MG63 (cell line): ENCODE measurements around the gene IFIT1. TPM values are rescaled to one million over a fixed set of nuclear protein-coding genes. Genes with fewer than 3 reads are reported as not detected.
"Not testable (repeated sequence)": the region's sequence is repeated elsewhere in the genome, so short reads cannot be mapped to it uniquely, and the experiment has no call there.

Experiments
- DNase-seq: peaks from one replicate; pipeline ENCODE4 v3.0.0-alpha.2; 2020
- H3K27me3 ChIP-seq: fragments of 250-450 bp; sonication (Bioruptor Pico); 2 replicates; pipeline ENCODE4 v1.5.1; 2020; ENCODE audit warnings: mild to moderate bottlenecking, moderate library complexity
- H3K36me3 ChIP-seq: fragments of 250-450 bp; sonication (Bioruptor Pico); 2 replicates; pipeline ENCODE4 v1.5.1; 2020; ENCODE audit warnings: mild to moderate bottlenecking, moderate library complexity
- H3K4me3 ChIP-seq: fragments of 250-450 bp; sonication (Bioruptor Pico); 2 replicates; pipeline ENCODE4 v1.5.1; 2020; ENCODE audit warnings: mild to moderate bottlenecking, moderate library complexity
- H3K9me3 ChIP-seq: fragments of 250-450 bp; sonication (Bioruptor Pico); 2 replicates; pipeline ENCODE4 v1.5.1; 2020; ENCODE audit warnings: mild to moderate bottlenecking, moderate library complexity
- total RNA-seq: library from RNA; depleted of rRNA; stranded (reverse); fragments of >200 nt; shearing (Covaris generic); gene quantifications from 2 replicates; pipeline ENCODE4 v1.2.3, GENCODE V29; 2014; ENCODE audit warnings: low replicate concordance

The IFIT1 gene
- total RNA-seq, 1 experiment from 2014 or later = 40.8 TPM

DNA sequence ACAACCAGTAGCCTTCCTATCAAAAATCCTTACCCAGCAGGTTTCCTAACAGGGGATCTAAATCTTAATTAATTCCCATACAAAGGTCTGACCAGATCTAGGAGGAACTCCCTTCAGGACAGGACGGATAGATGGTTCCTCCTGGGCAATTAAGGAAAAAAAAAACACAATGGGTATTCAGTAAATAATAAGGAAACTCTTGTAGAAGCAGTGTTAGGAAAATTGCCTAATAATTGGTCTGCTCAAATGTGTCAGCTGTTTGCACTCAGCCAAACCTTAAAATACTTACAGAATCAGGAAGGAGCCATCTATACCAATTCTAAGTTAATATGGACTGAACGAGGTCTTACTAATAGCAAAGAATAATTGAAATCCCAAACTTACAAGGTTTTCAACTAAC lies 18.7 kb downstream of the IFIT1 start:
- H3K36me3 ChIP-seq, H3K9me3 ChIP-seq, DNase-seq, H3K4me3 ChIP-seq, H3K27me3 ChIP-seq: not testable (repeated sequence)

DNA sequence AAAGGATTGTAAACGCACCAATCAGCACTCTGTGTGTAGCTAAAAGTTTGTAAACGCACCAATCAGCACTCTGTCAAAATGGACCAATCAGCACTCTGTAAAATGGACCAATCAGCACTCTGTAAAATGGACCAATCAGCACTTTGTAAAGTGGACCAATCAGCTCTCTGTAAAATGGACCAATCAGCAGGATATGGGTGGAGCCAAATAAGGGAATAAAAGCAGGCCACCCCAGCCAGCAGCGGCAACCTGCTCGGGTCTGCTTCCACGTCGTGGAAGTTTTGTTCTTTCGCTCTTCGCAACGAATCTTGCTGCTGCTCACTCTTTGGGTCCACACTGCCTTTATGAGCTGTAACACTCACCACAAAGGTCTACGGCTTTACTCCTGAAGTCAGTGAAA lies 19.9 kb downstream of the IFIT1 start:
- not testable (repeated sequence) for H3K4me3 ChIP-seq, H3K27me3 ChIP-seq, DNase-seq, H3K9me3 ChIP-seq, H3K36me3 ChIP-seq

DNA sequence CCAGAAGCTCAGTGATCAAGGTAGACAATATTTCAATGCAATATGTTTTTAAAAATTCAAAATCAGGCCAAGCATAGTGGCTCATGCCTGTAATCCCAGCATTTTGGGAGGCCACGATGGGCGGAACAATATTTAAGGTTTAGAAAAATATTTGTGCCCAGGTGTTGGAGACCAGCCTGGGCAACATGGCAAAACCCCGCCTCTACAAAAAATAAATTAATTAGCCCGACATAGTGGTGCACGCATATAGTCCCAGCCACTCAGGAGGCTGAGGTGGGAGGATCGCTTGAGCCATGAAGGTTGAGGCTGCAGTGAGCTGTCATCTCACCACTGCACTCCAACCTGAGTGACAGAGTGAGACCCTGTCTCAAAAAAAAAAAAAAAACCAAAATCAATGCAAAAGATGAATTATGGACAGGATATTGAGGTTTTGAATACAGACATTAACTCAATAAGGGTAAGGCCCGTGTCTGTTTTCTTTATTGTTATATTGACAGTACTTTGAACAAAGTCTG lies 21.0 kb downstream of the IFIT1 start:
- DNase-seq = no peak
- peak overlapping the region; percentile 70 for H3K4me3 ChIP-seq
- peaks cover 19% of the 10 kb centered on the region for H3K36me3 ChIP-seq
- H3K27me3 ChIP-seq = no peaks in the 10 kb centered on the region
- H3K9me3 ChIP-seq = no peaks in the 10 kb centered on the region

DNA sequence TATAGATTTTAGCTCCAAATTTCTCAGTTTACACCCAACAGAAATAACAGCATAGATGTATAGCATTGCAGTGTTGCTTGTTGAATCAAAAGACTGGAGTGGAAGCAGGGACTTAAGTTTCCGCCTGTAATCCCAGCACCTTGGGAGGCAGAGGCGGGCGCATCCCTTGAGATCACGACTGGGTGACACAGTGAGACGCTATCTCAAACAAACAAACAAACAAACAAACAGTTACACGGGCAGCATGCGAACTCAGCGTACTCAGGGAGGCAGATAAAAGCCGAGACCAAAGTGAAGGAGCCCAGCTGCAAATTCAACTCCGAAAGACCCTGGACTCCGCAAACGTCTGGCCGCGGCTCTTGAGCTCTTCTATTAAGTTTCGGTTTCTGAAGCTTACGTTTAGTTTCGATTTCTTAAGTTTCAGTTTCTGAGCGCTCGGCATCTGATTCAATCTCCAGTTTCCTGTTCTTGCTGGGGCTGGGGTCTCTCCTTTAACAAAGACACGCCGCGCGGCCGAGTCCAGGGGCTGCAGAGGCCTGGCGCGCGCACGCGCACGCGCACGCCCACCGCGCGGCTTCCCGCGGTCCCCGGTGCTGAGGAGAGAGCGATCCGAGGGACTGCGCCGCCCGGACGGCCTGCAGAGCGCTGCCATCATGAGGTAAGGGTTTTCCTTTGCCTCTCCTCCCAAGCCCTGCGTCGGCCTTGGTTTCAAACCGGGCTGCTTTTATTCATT lies 21.9 kb downstream of the IFIT1 start, which contains the start of gene IFIT5:
IFIT5 (plus strand) TSS at position 423 of the 733 bp plus-strand sequence; CDS start at position 654, 231 bp downstream.
- Histone ChIP-seq H3K4me3 (peak within 1 kb of the TSS; percentile 70), H3K27me3 (no peaks in the 10 kb centered on the region), H3K36me3 (peaks cover 26% of the 10 kb centered on the region), H3K9me3 (no peaks in the 10 kb centered on the region)
- DNase-seq = peak; percentile 77

DNA sequence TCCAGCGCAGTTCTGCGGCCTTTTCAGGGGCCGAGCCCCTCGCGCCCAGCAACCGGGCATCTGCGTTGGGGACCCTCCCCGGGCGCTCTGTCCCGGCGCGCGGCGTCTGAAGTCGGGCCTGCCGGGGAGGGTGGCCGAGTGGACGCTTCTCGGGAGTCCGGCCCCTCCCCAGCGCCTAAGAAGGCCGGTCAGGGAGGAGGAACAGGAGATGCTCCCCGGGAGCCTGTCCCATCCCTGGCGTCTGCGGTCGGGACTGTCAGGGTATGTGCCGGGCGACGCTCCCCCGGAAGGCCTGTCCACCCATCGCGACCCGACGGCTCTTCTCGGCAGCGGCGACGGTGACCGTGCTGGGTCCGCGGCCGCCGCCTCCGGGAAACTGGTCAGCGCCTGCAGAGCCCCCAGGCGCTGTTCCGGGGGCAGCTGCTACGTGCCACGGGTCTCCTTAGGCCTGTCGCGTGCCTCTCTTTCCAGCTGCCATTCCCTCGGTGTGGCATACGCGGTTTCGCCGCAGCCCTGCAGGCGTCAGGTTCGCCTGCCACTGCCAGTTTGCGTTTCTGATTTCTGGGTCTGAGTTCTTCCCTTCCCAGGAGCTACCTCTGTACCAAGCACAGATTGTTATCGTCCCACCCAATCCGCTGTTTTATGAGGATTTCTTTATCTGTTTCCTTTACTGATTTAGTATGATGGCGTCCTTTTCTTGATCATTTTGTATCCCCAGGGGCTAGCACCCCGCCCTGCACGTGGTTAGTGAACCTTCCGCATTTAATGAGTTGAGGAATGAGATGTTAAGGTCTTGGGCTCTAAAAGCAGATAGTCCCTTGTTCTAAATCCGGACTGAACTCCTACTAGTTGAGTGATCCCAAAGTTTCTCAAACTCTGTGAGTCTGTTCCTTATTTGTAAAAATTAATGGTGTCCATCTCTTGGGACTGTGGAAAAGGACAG lies 22.7 kb downstream of the IFIT1 start:
- H3K27me3 ChIP-seq = no peaks in the 10 kb centered on the region
- DNase-seq = peak; percentile 56
- no peaks in the 10 kb centered on the region for H3K9me3 ChIP-seq
- H3K4me3 ChIP-seq = peak overlapping the region; percentile 70
- H3K36me3 ChIP-seq = peaks cover 34% of the 10 kb centered on the region

DNA sequence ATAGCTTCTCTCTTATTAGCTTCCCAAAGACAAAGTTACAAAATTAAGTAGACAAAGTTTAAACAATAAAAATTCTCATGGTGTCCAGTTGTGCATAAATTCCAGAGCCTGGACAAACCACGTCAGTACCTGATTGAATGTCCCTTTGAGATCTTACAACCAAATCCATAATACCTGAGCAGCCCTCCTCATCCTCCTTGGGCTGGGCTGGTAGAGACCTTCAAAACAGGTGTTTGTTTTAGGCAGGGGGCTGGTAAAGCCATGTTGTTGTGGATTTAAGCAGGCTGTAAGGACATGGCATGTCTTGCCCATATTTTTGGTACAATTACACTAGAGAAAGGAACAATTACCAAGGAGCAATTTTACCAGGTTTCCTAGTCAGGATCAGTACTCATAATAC lies 24.0 kb downstream of the IFIT1 start:
- peaks cover 45% of the 10 kb centered on the region for H3K36me3 ChIP-seq
- no peaks in the 10 kb centered on the region for H3K27me3 ChIP-seq
- peak overlapping the region; percentile 70 for H3K4me3 ChIP-seq
- no peak for DNase-seq
- no peaks in the 10 kb centered on the region for H3K9me3 ChIP-seq

DNA sequence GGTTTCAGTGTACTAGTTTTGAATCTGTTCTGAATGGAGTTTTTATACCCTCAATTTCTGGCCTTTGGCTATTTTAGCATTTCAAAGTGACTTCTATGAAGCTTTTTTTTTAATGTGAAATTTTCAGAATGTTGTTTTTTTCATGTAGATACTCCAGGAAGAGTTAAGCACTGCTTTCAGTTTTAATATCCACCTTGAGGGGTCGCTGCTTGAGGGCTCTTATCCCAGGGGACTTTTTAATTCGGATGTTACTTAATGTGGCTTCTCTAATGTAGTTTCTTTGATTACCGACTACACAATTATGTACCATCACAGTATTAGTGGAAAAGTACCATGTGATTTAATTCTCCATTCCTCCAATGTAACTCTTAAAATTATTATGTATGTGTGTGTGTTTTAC lies 27.1 kb downstream of the IFIT1 start:
- peaks cover 44% of the 10 kb centered on the region for H3K36me3 ChIP-seq
- DNase-seq = peak; percentile 5
- H3K9me3 ChIP-seq = no peaks in the 10 kb centered on the region
- no peak overlapping the region for H3K4me3 ChIP-seq
- no peaks in the 10 kb centered on the region for H3K27me3 ChIP-seq

DNA sequence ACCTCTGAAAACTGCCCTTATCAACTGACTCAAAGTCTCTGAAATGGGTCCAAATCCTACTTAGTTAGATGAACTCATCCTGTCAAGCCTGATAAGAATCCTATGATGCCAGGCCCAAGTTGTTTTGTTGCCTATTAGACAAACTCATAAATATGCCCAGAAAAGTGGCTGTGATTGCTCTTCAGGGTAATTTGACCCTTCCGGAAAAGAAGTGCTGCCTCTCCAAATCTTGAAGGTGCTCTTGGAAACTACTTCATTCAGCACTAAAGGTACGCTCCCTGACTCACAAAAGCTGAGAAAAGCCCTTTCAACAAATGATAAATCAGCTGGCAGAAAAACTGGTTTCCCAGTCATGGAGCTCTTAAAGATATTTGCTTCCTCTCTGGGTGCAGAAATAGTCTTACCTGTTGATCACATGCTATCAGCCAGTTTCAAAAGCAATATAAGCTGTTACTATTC lies 28.6 kb downstream of the IFIT1 start:
- no peak overlapping the region for H3K4me3 ChIP-seq
- no peaks in the 10 kb centered on the region for H3K9me3 ChIP-seq
- H3K36me3 ChIP-seq = peaks cover 44% of the 10 kb centered on the region
- DNase-seq = no peak
- H3K27me3 ChIP-seq = no peaks in the 10 kb centered on the region

DNA sequence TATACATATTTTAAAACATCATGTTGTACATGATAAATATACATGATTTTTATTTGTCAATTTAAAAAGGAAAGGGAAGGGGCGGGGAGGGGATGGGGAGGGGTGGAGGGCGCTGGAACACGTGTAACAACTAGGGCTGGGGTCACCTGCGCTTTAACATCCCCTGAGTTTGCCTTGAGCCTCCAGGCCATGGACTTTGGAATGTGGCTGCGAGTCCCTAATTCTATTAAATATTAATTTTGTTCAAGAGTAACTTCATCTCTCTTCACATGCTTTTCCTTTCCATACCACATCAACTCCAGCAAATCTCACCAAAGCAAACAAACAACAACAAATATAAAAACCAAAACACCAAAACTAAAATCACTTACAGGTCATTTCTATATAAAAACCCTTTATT lies 32.6 kb downstream of the IFIT1 start:
- DNase-seq = no peak

DNA sequence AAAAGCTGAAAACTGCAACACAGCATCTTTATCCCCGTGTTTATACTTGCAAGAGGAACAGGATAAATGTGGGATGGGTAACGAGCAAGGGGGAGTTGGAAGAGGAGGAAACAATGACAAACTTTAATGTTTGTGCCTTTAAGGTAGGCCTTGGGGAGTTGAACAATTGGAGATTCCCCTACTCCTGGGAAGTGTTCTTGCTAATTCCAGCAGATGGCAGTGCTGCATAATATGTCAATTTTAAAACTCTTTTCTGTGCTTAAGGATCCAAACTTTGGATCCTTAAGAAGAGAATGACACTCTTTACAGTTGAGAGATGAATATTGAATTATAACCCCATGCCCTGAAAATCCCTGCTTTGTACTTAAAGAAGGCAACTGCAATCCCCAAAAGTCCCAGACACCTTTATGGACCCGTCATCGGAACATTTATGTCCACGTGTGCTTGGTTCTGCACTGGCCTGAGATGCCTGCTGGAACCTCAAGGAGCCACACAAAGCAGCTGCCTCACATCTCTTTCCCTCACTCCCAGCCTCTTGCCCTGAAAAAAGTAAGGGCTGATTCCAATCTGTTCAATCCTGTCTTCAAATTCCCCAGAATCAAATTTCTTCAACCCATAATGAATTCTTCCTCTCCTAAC lies 33.9 kb downstream of the IFIT1 start:
- Histone ChIP-seq H3K4me3 (no peak overlapping the region), H3K27me3 (no peaks in the 10 kb centered on the region), H3K36me3 (peaks cover 2% of the 10 kb centered on the region; the same call in 1 of the 2 replicates), H3K9me3 (no peaks in the 10 kb centered on the region)
- no peak for DNase-seq

More for the DNA sequence above, 32.6 kb downstream of the IFIT1 start:
- peaks cover 14% of the 10 kb centered on the region for H3K36me3 ChIP-seq
- no peaks in the 10 kb centered on the region for H3K27me3 ChIP-seq
- no peaks in the 10 kb centered on the region for H3K9me3 ChIP-seq
- no peak overlapping the region for H3K4me3 ChIP-seq

DNA sequence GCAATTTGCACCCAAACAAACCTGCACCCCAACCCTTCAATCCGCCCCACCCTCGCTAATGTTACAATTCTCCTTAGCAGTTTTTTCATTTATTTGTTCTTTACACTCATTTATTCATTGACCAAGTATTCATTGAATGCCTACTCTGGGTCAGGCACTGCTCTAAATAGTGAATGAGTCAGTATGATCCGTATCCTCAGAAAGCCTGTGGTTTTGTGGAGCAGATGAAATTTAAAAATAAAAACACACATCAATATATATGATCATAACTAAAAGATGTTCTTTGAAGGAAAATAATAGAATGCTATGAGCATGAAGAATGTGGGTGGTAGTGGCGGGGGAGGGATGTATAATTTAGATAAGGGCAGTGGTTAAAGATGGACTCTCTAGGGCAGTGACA lies 35.2 kb downstream of the IFIT1 start:
- peak; percentile 18 for DNase-seq
- H3K4me3 ChIP-seq = no peak overlapping the region

DNA sequence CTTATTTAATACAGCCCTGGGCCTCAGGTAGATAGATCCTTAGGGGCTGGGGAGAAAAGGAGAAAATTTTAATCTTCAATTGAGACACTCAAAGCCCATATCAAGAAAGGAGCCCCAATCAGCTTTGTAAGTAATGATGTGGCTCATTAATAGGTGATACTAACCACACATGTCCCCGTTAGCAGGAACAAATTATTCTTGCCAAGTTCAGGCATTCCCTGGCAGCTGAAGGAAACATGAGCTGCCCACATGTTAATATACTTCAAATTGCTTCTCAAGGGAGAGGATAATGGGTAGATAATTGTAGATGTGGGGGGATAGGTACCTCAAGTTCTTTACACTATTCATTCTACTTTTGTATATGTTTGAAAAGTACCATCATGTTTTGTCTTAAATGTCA lies 36.5 kb downstream of the IFIT1 start:
- Histone ChIP-seq H3K9me3 (no peaks in the 10 kb centered on the region), H3K36me3 (no peaks in the 10 kb centered on the region), H3K27me3 (no peaks in the 10 kb centered on the region), H3K4me3 (no peak overlapping the region)
- DNase-seq = no peak

More for the DNA sequence above, 35.2 kb downstream of the IFIT1 start:
- Histone ChIP-seq H3K9me3 (no peaks in the 10 kb centered on the region), H3K27me3 (no peaks in the 10 kb centered on the region), H3K36me3 (no peaks in the 10 kb centered on the region)

DNA sequence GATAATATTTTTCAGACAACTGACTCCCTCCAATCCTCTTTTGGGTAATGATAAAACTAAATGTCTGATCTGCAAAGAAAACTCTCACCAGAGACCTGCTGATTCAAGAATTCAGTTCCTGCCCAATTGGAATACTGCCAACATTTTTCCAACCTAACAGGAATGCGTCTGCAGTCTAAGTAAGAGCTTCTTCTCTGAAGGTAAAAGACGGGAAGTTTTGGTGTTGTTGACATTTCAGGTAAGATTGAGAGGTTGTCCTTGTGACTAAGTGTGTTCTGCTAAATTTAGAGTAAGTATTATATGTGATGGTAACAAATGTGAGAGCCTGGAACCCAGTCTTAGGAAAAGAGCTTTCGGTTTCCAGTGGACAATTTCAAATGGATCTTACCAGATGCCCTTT lies 39.6 kb downstream of the IFIT1 start:
- Histone ChIP-seq H3K4me3 (no peak overlapping the region), H3K9me3 (no peaks in the 10 kb centered on the region), H3K36me3 (no peaks in the 10 kb centered on the region), H3K27me3 (no peaks in the 10 kb centered on the region)
- no peak for DNase-seq

DNA sequence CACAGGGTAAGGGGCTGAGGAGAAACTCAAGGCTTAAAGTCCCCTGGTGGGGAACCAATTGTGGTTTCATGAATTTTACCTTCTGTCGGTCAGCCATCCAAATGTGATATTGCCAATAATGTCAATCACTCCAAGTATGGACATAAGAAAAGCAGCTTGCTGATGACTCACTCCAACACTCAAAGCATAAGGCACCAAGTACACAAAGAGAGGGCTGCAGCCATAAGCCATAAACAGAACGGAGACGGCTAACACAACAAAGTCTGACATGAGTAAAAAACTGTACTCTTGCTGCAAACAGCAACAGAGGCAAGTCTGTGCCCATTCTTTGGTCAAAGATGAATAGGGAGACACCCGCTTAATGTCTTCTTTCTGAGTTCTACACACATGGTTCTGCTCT lies 46.1 kb downstream of the IFIT1 start:
- H3K27me3 ChIP-seq = no peaks in the 10 kb centered on the region
- no peaks in the 10 kb centered on the region; the same call in 1 of the 2 replicates for H3K9me3 ChIP-seq
- H3K4me3 ChIP-seq = no peak overlapping the region
- no peak for DNase-seq
- no peaks in the 10 kb centered on the region for H3K36me3 ChIP-seq

DNA sequence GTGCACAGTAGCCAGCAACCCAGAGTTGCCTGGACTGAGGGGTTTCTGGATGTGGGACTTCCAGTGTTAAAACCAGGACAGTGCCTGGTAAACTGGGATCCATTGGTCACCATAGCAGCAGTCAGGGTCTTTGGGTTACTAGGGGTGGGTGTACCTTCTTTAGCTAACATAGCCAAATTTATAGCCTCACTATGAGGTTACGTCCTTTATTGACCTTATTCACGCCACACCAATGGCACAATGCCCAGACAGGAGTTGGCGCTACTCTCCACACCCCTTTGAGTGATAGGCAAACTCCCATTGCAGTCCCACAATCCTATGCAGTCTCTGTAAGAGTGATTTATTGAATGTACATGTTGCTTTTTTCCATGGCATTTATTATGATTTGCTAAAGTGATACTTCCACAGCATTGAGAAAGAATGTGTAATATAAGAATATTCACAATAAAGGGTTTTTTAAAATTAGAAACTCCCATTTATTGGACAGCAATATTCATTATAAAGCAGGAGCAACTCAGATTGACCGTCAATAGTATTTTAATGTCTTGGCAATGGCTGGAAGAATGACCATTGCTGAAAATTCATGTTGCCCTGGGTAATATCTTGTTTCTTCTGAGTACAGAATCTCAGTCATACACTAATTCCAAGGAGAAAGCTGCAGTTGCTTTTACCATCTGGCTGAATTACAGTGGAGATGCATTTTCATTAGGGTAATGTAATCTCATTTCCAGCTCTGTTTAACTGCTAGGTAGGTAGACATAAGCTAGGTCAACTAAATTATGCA lies 48.0 kb downstream of the IFIT1 start:
- H3K36me3 ChIP-seq = no peaks in the 10 kb centered on the region
- no peaks in the 10 kb centered on the region for H3K27me3 ChIP-seq

DNA sequence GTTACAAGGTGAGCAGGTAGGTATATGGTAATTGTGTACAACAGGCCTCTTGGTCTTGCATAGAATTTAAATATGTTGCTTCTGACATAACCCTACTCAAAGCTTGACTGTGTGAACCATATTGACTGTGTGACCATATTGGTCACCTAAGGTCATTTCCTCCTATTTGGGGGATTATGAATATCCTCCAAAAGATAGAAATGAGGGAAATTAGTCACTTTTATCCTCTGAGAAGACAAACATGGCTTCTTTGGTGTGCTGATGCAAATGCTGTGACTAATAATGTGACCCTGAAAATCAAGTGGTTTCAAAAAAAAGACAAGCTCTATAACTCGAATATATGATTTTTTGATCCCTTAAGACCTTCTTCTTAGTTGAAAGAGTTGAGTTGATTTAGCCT lies 49.9 kb downstream of the IFIT1 start:
- no peaks in the 10 kb centered on the region; the same call in 1 of the 2 replicates for H3K9me3 ChIP-seq
- H3K27me3 ChIP-seq = no peaks in the 10 kb centered on the region

More for the DNA sequence above, 48.0 kb downstream of the IFIT1 start:
- H3K4me3 ChIP-seq = no peak overlapping the region
- no peaks in the 10 kb centered on the region; the same call in 1 of the 2 replicates for H3K9me3 ChIP-seq
- DNase-seq = peak; percentile 23

More for the DNA sequence above, 49.9 kb downstream of the IFIT1 start:
- Histone ChIP-seq H3K4me3 (no peak overlapping the region), H3K36me3 (no peaks in the 10 kb centered on the region)
- DNase-seq = no peak
